ENCODE data around the gene CDC42EP3.

Gene CDC42EP3

GRCh38 chr2:37663390-37663789 is 8.1 kb downstream of the CDC42EP3 start:
- DNase-seq (ENCODE audit: low read depth), result no peak
- TF ChIP-seq, protein P1, sequence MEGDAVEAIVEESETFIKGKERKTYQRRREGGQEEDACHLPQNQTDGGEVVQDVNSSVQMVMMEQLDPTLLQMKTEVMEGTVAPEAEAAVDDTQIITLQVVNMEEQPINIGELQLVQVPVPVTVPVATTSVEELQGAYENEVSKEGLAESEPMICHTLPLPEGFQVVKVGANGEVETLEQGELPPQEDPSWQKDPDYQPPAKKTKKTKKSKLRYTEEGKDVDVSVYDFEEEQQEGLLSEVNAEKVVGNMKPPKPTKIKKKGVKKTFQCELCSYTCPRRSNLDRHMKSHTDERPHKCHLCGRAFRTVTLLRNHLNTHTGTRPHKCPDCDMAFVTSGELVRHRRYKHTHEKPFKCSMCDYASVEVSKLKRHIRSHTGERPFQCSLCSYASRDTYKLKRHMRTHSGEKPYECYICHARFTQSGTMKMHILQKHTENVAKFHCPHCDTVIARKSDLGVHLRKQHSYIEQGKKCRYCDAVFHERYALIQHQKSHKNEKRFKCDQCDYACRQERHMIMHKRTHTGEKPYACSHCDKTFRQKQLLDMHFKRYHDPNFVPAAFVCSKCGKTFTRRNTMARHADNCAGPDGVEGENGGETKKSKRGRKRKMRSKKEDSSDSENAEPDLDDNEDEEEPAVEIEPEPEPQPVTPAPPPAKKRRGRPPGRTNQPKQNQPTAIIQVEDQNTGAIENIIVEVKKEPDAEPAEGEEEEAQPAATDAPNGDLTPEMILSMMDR (IDR thresholded peaks at IDR 0.05; ENCODE audit: control insufficient read depth, insufficient read depth, low read depth, low read length, missing control alignments), result no peak

DNA sequence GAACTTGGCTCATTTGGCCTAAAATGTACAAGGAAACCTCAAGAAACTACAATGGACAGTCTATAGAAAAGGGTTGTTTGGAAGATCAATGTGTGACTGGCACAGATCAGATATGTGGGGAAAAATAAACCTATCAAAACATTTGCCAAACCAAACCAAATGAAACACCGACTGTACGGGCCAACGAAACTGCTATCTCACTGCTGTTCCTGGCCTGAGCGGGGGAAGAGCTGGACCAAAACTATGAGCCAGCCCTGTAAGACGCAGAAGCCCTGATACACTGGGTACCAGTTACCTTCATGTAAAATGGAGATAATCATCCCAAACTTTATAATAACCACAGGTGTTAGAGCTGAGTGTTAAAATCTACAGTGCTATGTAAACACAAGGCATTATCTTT is 11.7 kb downstream of the CDC42EP3 start:
- DNase-seq (ENCODE audit: low read depth), result no peak
- TF ChIP-seq, protein P1 (IDR thresholded peaks at IDR 0.05; ENCODE audit: control insufficient read depth, insufficient read depth, low read depth, low read length, missing control alignments), result no peak
- H3K4me3 ChIP-seq (ENCODE audit: control insufficient read depth, low read depth, low read length), result no peak overlapping the region

More at GRCh38 chr2:37663390-37663789, 8.1 kb downstream of the CDC42EP3 start:
- no peak overlapping the region for H3K4me3 ChIP-seq (ENCODE audit: control insufficient read depth, low read depth, low read length)

GRCh38 chr2:37658682-37659081 is 12.8 kb downstream of the CDC42EP3 start:
- no peak for DNase-seq (ENCODE audit: low read depth)
- TF ChIP-seq, protein P1 (IDR thresholded peaks at IDR 0.05; ENCODE audit: control insufficient read depth, insufficient read depth, low read depth, low read length, missing control alignments), result no peak
- no peak overlapping the region for H3K4me3 ChIP-seq (ENCODE audit: control insufficient read depth, low read depth, low read length)

GRCh38 chr2:37657471-37657870 is 14.0 kb downstream of the CDC42EP3 start:
- DNase-seq (ENCODE audit: low read depth), result no peak

DNA sequence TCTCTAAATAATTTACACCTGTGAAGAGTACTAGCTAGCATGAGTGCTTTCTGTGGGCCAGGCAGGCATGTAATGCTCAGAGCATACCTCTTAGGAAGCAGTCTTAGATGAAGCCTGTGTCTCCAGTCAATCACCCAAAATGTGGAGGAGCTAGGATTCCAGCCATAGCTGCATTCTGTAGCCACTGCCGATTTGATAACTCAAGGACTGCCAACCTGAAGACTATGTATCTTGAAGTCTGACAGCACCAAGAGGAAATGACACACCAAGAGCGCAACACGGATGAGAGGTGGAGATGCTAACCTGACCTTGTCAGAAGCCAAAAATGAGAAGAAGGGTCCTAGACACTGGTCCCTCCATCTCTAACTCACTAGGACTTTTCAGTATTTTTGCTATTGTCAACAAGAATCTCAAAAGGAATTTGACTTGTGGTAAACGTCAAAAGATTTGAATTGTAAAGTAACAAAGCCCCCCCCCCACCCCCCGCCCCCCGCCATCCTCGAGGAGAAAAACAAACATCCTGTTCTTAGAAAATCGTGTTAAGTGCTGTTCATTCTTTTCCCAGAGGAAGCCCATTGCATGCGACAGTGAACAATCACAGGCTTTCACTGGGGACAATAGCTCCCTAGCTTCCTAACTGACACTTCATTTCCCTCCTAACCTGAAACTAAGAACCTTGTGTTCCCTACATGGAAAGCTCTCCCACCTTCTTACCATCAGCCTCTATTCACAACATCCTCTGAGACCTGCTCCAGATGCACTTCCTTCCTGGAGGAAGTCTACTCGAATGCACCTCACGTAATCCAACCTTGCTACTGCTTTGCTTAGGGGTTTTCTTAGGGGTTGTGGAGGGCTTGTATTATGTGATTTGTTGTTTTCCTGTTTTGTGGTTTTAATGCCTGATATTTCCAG is 14.7 kb downstream of the CDC42EP3 start:
- H3K4me3 ChIP-seq (ENCODE audit: control insufficient read depth, low read depth, low read length), result no peak overlapping the region
- no peak for DNase-seq (ENCODE audit: low read depth)
- TF ChIP-seq, protein P1 (IDR thresholded peaks at IDR 0.05; ENCODE audit: control insufficient read depth, insufficient read depth, low read depth, low read length, missing control alignments), result no peak

More at GRCh38 chr2:37657471-37657870, 14.0 kb downstream of the CDC42EP3 start:
- TF ChIP-seq, protein P1 (IDR thresholded peaks at IDR 0.05; ENCODE audit: control insufficient read depth, insufficient read depth, low read depth, low read length, missing control alignments), result no peak
- no peak overlapping the region for H3K4me3 ChIP-seq (ENCODE audit: control insufficient read depth, low read depth, low read length)

DNA sequence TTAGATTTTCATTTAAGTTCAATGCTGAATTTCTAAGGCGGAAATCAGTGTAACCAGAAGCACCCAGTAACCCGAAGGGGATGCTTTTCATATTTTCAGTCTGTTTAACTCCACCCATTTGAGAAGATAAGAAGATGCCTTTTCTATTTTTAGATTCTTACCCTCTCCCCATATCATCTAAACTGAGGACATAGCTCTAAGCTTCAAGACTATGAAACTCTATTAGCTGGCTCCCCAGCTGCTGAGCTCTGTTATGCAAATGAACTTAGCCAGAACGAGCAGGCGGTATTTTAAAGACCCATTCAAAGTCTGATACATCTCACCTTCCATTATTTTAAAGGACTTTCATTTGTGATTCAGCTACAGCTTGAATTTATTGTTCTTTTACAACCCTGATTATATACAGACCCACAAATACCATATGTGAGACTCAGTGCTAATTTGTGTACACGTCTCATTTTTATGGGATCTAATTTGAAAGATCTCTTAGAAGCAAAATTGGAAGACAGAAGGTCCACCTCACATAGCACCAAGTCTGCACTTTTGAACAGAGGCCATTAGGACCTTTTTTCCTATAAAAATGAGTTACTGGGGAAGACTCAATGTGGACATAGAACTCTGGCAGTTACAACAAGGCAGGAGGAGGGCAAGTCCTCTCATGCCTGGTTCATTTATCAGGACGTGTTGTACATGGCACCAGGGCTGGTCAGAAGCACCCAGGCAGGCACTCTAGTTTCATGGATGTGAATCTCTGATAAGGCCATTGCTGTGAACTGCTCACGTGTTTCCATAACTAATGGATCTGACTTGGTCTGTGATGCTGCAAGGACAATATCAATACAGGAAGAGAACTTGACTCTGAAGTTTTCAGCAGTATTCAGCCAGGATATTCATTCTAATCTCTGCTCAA is 16.3 kb downstream of the CDC42EP3 start:
- no peak overlapping the region for H3K4me3 ChIP-seq (ENCODE audit: control insufficient read depth, low read depth, low read length)
- no peak for DNase-seq (ENCODE audit: low read depth)
- TF ChIP-seq, protein P1 (IDR thresholded peaks at IDR 0.05; ENCODE audit: control insufficient read depth, insufficient read depth, low read depth, low read length, missing control alignments), result no peak
